Measurements from ENCODE around the gene PGA3.
"Not testable (repeated sequence)": the region's sequence is repeated elsewhere in the genome, so short reads cannot be mapped to it uniquely, and the experiment has no call there.

PGA3 gene

GRCh38 chr11:61194981-61195695 is 8.2 kb upstream of the PGA3 start:
- no peak overlapping the region for H3K4me3 ChIP-seq (ENCODE audit: low read depth in 1 of 2, low read length in 2 of 2)
- H3K9me3 ChIP-seq (ENCODE audit: low read length): no peaks in the 10 kb centered on the region
- no peak overlapping the region for H3K9ac ChIP-seq (ENCODE audit: low read length)
- H3K4me1 ChIP-seq (ENCODE audit: insufficient read depth, low read length): no peaks in the 10 kb centered on the region
- no peak overlapping the region for H3K27ac ChIP-seq (ENCODE audit: low read depth, low read length)
- no peaks in the 10 kb centered on the region for H3K27me3 ChIP-seq (ENCODE audit: control insufficient read depth in 1 of 2, insufficient read depth in 2 of 2, low read length in 2 of 2)
- no peaks in the 10 kb centered on the region for H3K36me3 ChIP-seq (ENCODE audit: insufficient read depth, low read length)

DNA sequence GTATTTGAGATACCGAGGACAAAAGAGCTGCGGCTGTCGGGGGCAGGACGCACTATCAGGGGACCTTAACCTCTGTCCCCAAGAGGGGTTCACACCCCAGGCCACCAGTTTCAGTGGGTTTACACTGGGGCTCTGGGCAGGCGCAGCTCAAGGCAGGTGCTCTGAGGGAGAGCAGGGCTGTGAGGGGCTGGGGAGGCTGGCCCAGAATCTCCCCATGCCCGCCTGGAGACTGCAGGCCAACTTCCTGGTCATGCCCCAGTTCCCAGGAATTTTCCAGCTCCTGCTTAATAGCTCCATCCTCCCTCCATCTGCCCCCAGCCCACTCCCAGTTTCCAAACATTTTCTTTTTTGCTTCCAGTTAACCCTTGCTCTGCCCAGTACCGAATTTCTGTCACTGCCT is 7.6 kb upstream of the PGA3 start:
- no peaks in the 10 kb centered on the region for H3K36me3 ChIP-seq (ENCODE audit: insufficient read depth, low read length)
- H3K9ac ChIP-seq (ENCODE audit: low read length): no peak overlapping the region
- no peaks in the 10 kb centered on the region for H3K9me3 ChIP-seq (ENCODE audit: low read length)
- no peaks in the 10 kb centered on the region for H3K27me3 ChIP-seq (ENCODE audit: control insufficient read depth in 1 of 2, insufficient read depth in 2 of 2, low read length in 2 of 2)
- H3K4me1 ChIP-seq (ENCODE audit: insufficient read depth, low read length): no peaks in the 10 kb centered on the region
- no peak overlapping the region for H3K27ac ChIP-seq (ENCODE audit: low read depth, low read length)
- H3K4me3 ChIP-seq (ENCODE audit: low read depth in 1 of 2, low read length in 2 of 2): no peak overlapping the region

DNA sequence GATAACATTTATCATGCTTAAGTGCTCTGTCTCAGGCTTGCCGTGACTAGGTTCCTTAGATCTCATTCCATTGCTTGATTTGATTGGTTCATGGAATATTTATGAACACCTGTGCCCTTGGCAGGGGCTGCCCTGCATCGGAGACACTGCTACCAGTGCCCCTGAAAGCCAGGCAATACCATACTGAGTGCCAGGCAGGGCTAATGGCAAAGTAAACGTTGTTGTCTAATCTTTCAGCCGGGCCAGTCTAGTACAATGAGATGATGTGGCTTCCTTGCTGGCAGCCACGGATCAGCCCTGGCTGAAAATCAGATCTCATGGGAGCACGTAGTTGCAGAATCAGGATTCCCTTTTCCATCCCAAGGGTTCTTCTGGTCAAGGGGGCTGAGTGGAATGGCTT is 5.0 kb upstream of the PGA3 start:
- H3K27ac ChIP-seq (ENCODE audit: low read depth, low read length): no peak overlapping the region
- no peak overlapping the region for H3K4me3 ChIP-seq (ENCODE audit: low read depth in 1 of 2, low read length in 2 of 2)
- no peaks in the 10 kb centered on the region for H3K4me1 ChIP-seq (ENCODE audit: insufficient read depth, low read length)
- H3K36me3 ChIP-seq (ENCODE audit: insufficient read depth, low read length): no peaks in the 10 kb centered on the region
- H3K9me3 ChIP-seq (ENCODE audit: low read length): no peaks in the 10 kb centered on the region
- no peaks in the 10 kb centered on the region for H3K27me3 ChIP-seq (ENCODE audit: control insufficient read depth in 1 of 2, insufficient read depth in 2 of 2, low read length in 2 of 2)
- no peak overlapping the region for H3K9ac ChIP-seq (ENCODE audit: low read length)

DNA sequence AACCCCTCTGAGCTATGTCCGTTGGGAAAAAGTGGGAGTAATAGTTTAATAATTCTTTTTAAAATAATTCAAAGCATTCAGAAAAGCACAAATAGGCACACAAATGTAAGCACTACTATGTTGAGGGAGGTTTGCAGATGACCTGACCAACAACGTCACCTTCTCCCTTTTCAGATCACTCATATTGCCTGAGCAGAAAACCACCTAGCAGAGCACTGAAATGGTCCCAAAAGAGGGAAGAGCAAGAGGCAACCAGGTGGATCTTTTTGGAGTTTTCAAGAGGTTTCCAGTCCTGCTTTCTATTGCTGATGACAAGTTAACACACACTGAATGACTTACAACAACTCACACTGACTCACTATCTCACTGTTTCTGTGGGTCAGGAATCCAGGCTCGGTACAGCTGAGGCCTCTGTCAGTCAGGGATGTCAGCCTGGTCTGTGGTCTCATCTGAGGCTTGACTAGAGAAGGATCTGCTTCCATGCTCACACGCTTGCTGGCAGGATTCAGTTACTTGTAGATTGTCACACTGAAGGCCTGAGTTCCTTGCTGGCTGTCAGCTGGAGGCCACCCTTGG is 4.3 kb upstream of the PGA3 start:
- H3K4me3 ChIP-seq (ENCODE audit: low read depth in 1 of 2, low read length in 2 of 2): no peak overlapping the region
- no peak overlapping the region for H3K9ac ChIP-seq (ENCODE audit: low read length)
- no peak overlapping the region for H3K27ac ChIP-seq (ENCODE audit: low read depth, low read length)
- no peaks in the 10 kb centered on the region for H3K27me3 ChIP-seq (ENCODE audit: control insufficient read depth in 1 of 2, insufficient read depth in 2 of 2, low read length in 2 of 2)
- H3K4me1 ChIP-seq (ENCODE audit: insufficient read depth, low read length): no peaks in the 10 kb centered on the region
- H3K36me3 ChIP-seq (ENCODE audit: insufficient read depth, low read length): no peaks in the 10 kb centered on the region
- no peaks in the 10 kb centered on the region for H3K9me3 ChIP-seq (ENCODE audit: low read length)

- H3K9me3 ChIP-seq (ENCODE audit: low read length): no peaks in the 10 kb centered on the region
- H3K36me3 ChIP-seq (ENCODE audit: insufficient read depth, low read length): no peaks in the 10 kb centered on the region
- no peaks in the 10 kb centered on the region for H3K4me1 ChIP-seq (ENCODE audit: insufficient read depth, low read length)
- H3K9ac ChIP-seq (ENCODE audit: low read length): no peak overlapping the region
- no peak overlapping the region for H3K4me3 ChIP-seq (ENCODE audit: low read depth in 1 of 2, low read length in 2 of 2)
- no peak overlapping the region for H3K27ac ChIP-seq (ENCODE audit: low read depth, low read length)
- no peaks in the 10 kb centered on the region for H3K27me3 ChIP-seq (ENCODE audit: control insufficient read depth in 1 of 2, insufficient read depth in 2 of 2, low read length in 2 of 2)
Measured at GRCh38 chr11:61201476-61201875, 1.8 kb upstream of the PGA3 start.

DNA sequence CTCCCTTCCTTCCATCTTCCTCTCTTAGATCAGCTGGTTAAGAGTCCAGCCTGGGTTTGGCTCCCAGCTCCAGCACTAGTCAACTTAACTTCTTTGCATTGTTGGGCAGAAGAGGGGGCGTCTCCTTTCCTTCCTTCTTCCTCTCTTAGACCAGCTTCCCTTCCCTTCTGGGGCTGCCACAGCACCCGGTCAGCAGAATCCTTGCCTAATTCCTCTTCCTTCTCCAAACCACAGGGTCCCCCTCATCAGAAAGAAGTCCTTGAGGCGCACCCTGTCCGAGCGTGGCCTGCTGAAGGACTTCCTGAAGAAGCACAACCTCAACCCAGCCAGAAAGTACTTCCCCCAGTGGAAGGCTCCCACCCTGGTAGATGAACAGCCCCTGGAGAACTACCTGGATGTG is 558 bp downstream of the PGA3 start:
- not testable (repeated sequence) for H3K9me3 ChIP-seq (ENCODE audit: low read length); H3K4me3 ChIP-seq (ENCODE audit: low read depth in 1 of 2, low read length in 2 of 2); H3K9ac ChIP-seq (ENCODE audit: low read length)

DNA sequence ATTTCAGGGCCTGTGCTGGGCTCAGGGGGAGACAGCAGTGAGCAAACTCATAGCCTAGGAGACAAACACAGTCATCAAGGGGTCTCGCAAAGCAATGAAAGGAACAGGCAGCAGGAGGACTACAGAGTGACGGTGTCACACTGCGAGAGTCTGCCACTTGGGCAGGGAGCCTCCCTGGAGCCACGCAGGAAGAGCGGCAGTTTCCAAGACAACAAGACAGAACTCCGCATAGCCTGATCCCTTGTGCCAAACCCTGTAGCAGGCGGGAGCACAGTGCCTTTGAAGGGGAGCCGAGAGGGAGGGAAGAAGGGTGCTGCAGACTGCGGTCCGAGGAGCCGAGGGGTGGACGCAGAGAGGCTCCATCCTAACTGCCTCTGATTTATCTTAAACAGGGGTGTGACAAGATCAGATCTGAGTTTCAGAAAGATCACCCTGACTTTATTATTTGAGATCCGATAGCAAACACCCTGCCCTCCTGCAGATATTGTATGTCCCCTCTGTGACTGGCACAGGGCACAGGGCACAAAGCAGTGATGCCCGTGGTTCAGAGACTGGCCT is 1.3 kb downstream of the PGA3 start:
- not testable (repeated sequence) for H3K36me3 ChIP-seq (ENCODE audit: insufficient read depth, low read length); H3K9ac ChIP-seq (ENCODE audit: low read length); H3K27me3 ChIP-seq (ENCODE audit: control insufficient read depth in 1 of 2, insufficient read depth in 2 of 2, low read length in 2 of 2); H3K27ac ChIP-seq (ENCODE audit: low read depth, low read length); H3K4me3 ChIP-seq (ENCODE audit: low read depth in 1 of 2, low read length in 2 of 2); H3K4me1 ChIP-seq (ENCODE audit: insufficient read depth, low read length); H3K9me3 ChIP-seq (ENCODE audit: low read length)

More for the DNA sequence above, 558 bp downstream of the PGA3 start:
- H3K27ac ChIP-seq (ENCODE audit: low read depth, low read length); H3K36me3 ChIP-seq (ENCODE audit: insufficient read depth, low read length); H3K4me1 ChIP-seq (ENCODE audit: insufficient read depth, low read length); H3K27me3 ChIP-seq (ENCODE audit: control insufficient read depth in 1 of 2, insufficient read depth in 2 of 2, low read length in 2 of 2): not testable (repeated sequence)

GRCh38 chr11:61207636-61208310 is 4.5 kb downstream of the PGA3 start:
- not testable (repeated sequence) for H3K4me3 ChIP-seq (ENCODE audit: low read depth in 1 of 2, low read length in 2 of 2); H3K9me3 ChIP-seq (ENCODE audit: low read length); H3K4me1 ChIP-seq (ENCODE audit: insufficient read depth, low read length); H3K36me3 ChIP-seq (ENCODE audit: insufficient read depth, low read length); H3K9ac ChIP-seq (ENCODE audit: low read length); H3K27me3 ChIP-seq (ENCODE audit: control insufficient read depth in 1 of 2, insufficient read depth in 2 of 2, low read length in 2 of 2); H3K27ac ChIP-seq (ENCODE audit: low read depth, low read length)

DNA sequence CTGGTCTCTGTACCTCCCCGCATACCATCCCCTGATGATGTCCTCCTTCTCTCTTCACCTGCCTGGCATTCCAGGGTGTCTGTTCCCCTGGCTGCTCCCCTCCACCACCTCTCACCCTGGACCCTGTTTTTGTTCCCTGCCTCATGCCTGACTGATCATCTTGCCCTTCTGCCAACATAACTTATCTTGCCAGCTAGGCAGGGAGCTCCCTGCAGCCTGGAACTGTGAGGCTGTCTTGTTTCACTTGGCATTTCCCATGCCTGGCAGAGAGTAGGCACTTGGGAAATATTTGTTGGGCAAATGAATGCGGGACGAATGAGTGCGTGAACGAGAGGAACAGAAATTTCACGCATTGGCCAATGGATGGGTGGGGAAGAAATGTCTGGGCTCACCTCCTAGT is 7.3 kb downstream of the PGA3 start:
- not testable (repeated sequence) for H3K9me3 ChIP-seq (ENCODE audit: low read length); H3K27ac ChIP-seq (ENCODE audit: low read depth, low read length); H3K4me1 ChIP-seq (ENCODE audit: insufficient read depth, low read length); H3K4me3 ChIP-seq (ENCODE audit: low read depth in 1 of 2, low read length in 2 of 2); H3K9ac ChIP-seq (ENCODE audit: low read length); H3K27me3 ChIP-seq (ENCODE audit: control insufficient read depth in 1 of 2, insufficient read depth in 2 of 2, low read length in 2 of 2); H3K36me3 ChIP-seq (ENCODE audit: insufficient read depth, low read length)

DNA sequence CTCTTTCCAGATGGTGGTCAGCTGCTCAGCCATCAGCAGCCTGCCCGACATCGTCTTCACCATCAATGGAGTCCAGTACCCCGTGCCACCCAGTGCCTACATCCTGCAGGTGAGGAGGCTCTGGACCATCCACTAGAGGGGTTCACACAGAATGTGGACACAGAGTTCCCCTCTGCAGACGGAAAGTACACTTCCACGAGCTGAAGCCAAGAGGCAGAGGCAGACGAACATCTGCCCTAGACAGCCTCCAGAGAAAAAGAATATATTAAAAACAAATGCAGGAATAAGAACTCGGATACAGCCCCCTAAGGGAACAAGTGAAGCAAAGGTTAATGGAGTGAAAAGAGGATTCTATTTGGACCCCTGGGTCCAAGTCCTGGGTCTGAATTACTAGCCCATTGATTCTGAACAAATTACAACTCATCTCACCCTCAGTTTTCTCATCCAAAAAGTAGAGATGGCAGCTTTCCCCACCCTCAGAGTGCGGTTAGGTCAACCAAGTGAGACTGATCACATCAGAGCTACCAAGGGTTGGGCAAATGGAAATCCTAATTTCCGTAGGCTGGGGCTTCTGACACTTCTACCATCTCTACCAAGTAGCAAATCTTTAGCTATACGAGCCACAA is 8.1 kb downstream of the PGA3 start:
- not testable (repeated sequence) for H3K36me3 ChIP-seq (ENCODE audit: insufficient read depth, low read length); H3K9me3 ChIP-seq (ENCODE audit: low read length); H3K4me3 ChIP-seq (ENCODE audit: low read depth in 1 of 2, low read length in 2 of 2); H3K27ac ChIP-seq (ENCODE audit: low read depth, low read length); H3K9ac ChIP-seq (ENCODE audit: low read length); H3K27me3 ChIP-seq (ENCODE audit: control insufficient read depth in 1 of 2, insufficient read depth in 2 of 2, low read length in 2 of 2); H3K4me1 ChIP-seq (ENCODE audit: insufficient read depth, low read length)

DNA sequence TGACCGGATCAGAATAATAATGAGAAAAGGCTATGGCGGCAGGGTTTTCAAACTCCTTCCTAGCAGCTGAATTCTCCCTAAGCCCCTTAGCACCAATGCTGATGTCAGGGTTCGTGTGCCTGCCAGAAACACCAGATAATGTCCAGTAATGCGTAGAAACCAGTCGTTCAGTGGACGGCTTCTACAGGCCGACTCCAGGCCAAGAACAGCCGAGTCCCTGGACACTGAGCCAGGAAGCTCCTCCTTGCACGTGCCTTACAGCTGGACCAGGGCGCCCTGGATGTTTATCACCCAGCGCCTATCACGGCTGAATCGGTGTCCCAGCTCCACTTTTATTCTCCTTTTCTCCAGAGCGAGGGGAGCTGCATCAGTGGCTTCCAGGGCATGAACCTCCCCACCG is 8.9 kb downstream of the PGA3 start:
- H3K27me3 ChIP-seq (ENCODE audit: control insufficient read depth in 1 of 2, insufficient read depth in 2 of 2, low read length in 2 of 2); H3K4me1 ChIP-seq (ENCODE audit: insufficient read depth, low read length); H3K9ac ChIP-seq (ENCODE audit: low read length); H3K4me3 ChIP-seq (ENCODE audit: low read depth in 1 of 2, low read length in 2 of 2); H3K36me3 ChIP-seq (ENCODE audit: insufficient read depth, low read length); H3K27ac ChIP-seq (ENCODE audit: low read depth, low read length); H3K9me3 ChIP-seq (ENCODE audit: low read length): not testable (repeated sequence)
